Stomach (tissue), 4 donors: Measurements from ENCODE around the gene PTPA.

Experiments
- EP300 ChIP-seq: sonication (generic); formaldehyde crosslinking; IDR thresholded peaks from one replicate; pipeline ENCODE4 v1.6.1; 2017; ENCODE audit warnings: antibody characterized with exemption
- POLR2A ChIP-seq, 4 donors: fragments of 450-650 bp; IDR thresholded peaks; one replicate each; pipeline ENCODE4 v1.6.1; 2016; ENCODE audit warnings: antibody characterized with exemption in 4 of 4, control low read depth in 2 of 4, mild to moderate bottlenecking in 1 of 4, moderate library complexity in 1 of 4
- POLR2AphosphoS5 ChIP-seq, 3 donors: sonication (generic); formaldehyde crosslinking; IDR thresholded peaks; one replicate each; pipeline ENCODE4 v1.6.1; 2016; ENCODE audit warnings: antibody characterized with exemption in 3 of 3
- TF ChIP-seq, protein P1 (sequence below), 7 experiments: fragments of 450-650 bp in 4 of 7; fragments of 200-600 bp in 3 of 7; sonication (generic) in 3 of 7; IDR thresholded peaks; one replicate each; pipeline ENCODE4 v1.5.1; 2016 to 2019; ENCODE audit warnings: antibody characterized with exemption in 7 of 7, control low read depth in 2 of 7, mild to moderate bottlenecking in 1 of 7

DNA sequence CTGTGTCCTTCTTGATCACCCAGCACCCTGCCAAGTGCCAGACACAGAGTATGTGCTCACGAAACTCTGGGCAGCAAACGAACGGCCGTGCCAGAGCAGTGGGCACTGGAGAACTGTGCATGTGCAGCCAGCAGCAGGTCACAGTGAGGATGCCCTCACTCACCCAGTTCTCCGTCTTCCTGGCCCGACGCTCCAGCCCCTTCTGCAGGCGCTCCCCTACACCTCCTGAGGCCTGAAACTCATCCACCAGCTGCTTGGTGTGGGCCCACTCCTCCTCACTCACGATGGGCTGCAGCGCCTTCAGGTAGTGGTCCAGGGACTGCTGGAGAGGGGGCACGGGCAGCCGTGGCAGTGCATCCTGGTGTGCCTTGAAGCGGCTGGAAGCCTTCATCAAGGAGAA, 3.6 kb upstream of the PTPA start:
- TF ChIP-seq, protein P1, sequence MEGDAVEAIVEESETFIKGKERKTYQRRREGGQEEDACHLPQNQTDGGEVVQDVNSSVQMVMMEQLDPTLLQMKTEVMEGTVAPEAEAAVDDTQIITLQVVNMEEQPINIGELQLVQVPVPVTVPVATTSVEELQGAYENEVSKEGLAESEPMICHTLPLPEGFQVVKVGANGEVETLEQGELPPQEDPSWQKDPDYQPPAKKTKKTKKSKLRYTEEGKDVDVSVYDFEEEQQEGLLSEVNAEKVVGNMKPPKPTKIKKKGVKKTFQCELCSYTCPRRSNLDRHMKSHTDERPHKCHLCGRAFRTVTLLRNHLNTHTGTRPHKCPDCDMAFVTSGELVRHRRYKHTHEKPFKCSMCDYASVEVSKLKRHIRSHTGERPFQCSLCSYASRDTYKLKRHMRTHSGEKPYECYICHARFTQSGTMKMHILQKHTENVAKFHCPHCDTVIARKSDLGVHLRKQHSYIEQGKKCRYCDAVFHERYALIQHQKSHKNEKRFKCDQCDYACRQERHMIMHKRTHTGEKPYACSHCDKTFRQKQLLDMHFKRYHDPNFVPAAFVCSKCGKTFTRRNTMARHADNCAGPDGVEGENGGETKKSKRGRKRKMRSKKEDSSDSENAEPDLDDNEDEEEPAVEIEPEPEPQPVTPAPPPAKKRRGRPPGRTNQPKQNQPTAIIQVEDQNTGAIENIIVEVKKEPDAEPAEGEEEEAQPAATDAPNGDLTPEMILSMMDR (IDR thresholded peaks at IDR 0.05): no peak
- TF ChIP-seq POLR2A (IDR thresholded peaks at IDR 0.05) (no peak), POLR2AphosphoS5 (IDR thresholded peaks at IDR 0.05) (no peak), EP300 (no peak)
